H9 (cell line): ENCODE results near the gene OGFR. TPM values are rescaled to one million over a fixed set of nuclear protein-coding genes. Genes with fewer than 3 reads are reported as not detected.

Experiments
- DNase-seq: peaks from one replicate; pipeline ENCODE4 v3.0.0-alpha.2; 2017
- H2AFZ ChIP-seq: one replicate; pipeline ENCODE4 v1.6.1; 2013; ENCODE audit warnings: mild to moderate bottlenecking, low read length, control low read depth, moderate library complexity
- H2AK5ac ChIP-seq: 2 replicates; pipeline ENCODE4 v1.6.1; 2013; ENCODE audit warnings: low read length, control low read depth, mixed read lengths; ENCODE audit not compliant: insufficient read length
- H2BK120ac ChIP-seq: one replicate; pipeline ENCODE4 v1.6.1; 2013; ENCODE audit warnings: low read depth, mild to moderate bottlenecking, low read length, control low read depth, inconsistent platforms; ENCODE audit not compliant: poor library complexity, severe bottlenecking
- H2BK12ac ChIP-seq: 2 replicates; pipeline ENCODE4 v1.6.1; 2013; ENCODE audit warnings: low read length, control low read depth, mixed read lengths, low read depth; ENCODE audit not compliant: insufficient read length
- H2BK15ac ChIP-seq: 2 replicates; pipeline ENCODE4 v1.6.1; 2013; ENCODE audit warnings: low read depth, low read length, control low read depth
- H2BK20ac ChIP-seq: one replicate; pipeline ENCODE4 v1.6.1; 2013; ENCODE audit warnings: low read depth, mild to moderate bottlenecking, low read length, control low read depth, inconsistent platforms; ENCODE audit not compliant: poor library complexity, severe bottlenecking
- H2BK5ac ChIP-seq: 2 replicates; pipeline ENCODE4 v1.6.1; 2013; ENCODE audit warnings: low read length, control low read depth, mixed read lengths; ENCODE audit not compliant: insufficient read length
- H3K14ac ChIP-seq: 2 replicates; pipeline ENCODE4 v1.6.1; 2013; ENCODE audit warnings: low read length, control low read depth; ENCODE audit not compliant: insufficient read depth
- H3K18ac ChIP-seq: 2 replicates; pipeline ENCODE4 v1.6.1; 2013; ENCODE audit warnings: low read depth, mild to moderate bottlenecking, mixed read lengths, low read length, control low read depth; ENCODE audit not compliant: insufficient read length
- H3K23ac ChIP-seq: 2 replicates; pipeline ENCODE4 v1.6.1; 2013; ENCODE audit warnings: low read length, control low read depth, mixed read lengths, low read depth; ENCODE audit not compliant: insufficient read length
- H3K23me2 ChIP-seq: 2 replicates; pipeline ENCODE4 v1.6.1; 2013; ENCODE audit warnings: low read depth, mild to moderate bottlenecking, mixed read lengths, low read length, control low read depth; ENCODE audit not compliant: insufficient read length, poor library complexity, severe bottlenecking
- H3K27ac ChIP-seq: 2 replicates; pipeline ENCODE4 v1.5.1; 2013; ENCODE audit warnings: low read length, control low read depth, mixed read lengths, low read depth; ENCODE audit not compliant: insufficient read length
- H3K27me3 ChIP-seq: 2 replicates; pipeline ENCODE4 v1.6.1; 2013; ENCODE audit warnings: low read length, control low read depth, inconsistent platforms; ENCODE audit not compliant: insufficient read depth
- H3K4ac ChIP-seq: 2 replicates; pipeline ENCODE4 v1.6.1; 2013; ENCODE audit warnings: low read depth, mild to moderate bottlenecking, control low read depth, inconsistent platforms, low read length, moderate library complexity
- H3K4me1 ChIP-seq: 2 replicates; pipeline ENCODE4 v1.6.1; 2013; ENCODE audit warnings: low read length, control low read depth, inconsistent platforms; ENCODE audit not compliant: insufficient read depth
- H3K4me2 ChIP-seq: 2 replicates; pipeline ENCODE4 v1.6.1; 2013; ENCODE audit warnings: low read length, control low read depth, mixed read lengths; ENCODE audit not compliant: insufficient read length, insufficient read depth
- H3K56ac ChIP-seq: 2 replicates; pipeline ENCODE4 v1.6.1; 2013; ENCODE audit warnings: low read depth, mild to moderate bottlenecking, mixed read lengths, low read length, control low read depth; ENCODE audit not compliant: insufficient read length
- H3K79me1 ChIP-seq: 2 replicates; pipeline ENCODE4 v1.6.1; 2013; ENCODE audit warnings: low read depth, mild to moderate bottlenecking, moderate library complexity, low read length, control low read depth, inconsistent platforms; ENCODE audit not compliant: insufficient read depth, poor library complexity, severe bottlenecking
- H3K79me2 ChIP-seq: 2 replicates; pipeline ENCODE4 v1.6.1; 2013; ENCODE audit warnings: low read length, control low read depth, inconsistent platforms; ENCODE audit not compliant: insufficient read depth
- H3K9ac ChIP-seq: 2 replicates; pipeline ENCODE4 v1.6.1; 2013; ENCODE audit warnings: low read length, control low read depth, mixed read lengths; ENCODE audit not compliant: insufficient read length; ENCODE audit errors: extremely low read depth
- H3K9me3 ChIP-seq: one replicate; pipeline ENCODE4 v1.6.1; 2013; ENCODE audit warnings: low read depth, low read length, inconsistent platforms; ENCODE audit not compliant: control insufficient read depth
- H3T11ph ChIP-seq: one replicate; pipeline ENCODE4 v1.6.1; 2013; ENCODE audit warnings: mild to moderate bottlenecking, low read length, control low read depth, inconsistent platforms
- H4K20me1 ChIP-seq: one replicate; pipeline ENCODE4 v1.6.1; 2013; ENCODE audit not compliant: control insufficient read depth, insufficient read length, insufficient read depth
- H4K5ac ChIP-seq: 2 replicates; pipeline ENCODE4 v1.6.1; 2013; ENCODE audit warnings: low read depth, mild to moderate bottlenecking, mixed read lengths, low read length, control low read depth; ENCODE audit not compliant: insufficient read length
- H4K8ac ChIP-seq: replicated peaks from 2 replicates; pipeline ENCODE4 v1.6.1; 2013; ENCODE audit warnings: low read length, control low read depth, mixed read lengths, low read depth; ENCODE audit not compliant: insufficient read length
- H4K91ac ChIP-seq: 2 replicates; pipeline ENCODE4 v1.6.1; 2013; ENCODE audit warnings: low read depth, mild to moderate bottlenecking, moderate library complexity, mixed read lengths, low read length, control low read depth; ENCODE audit not compliant: insufficient read length
- H3K27ac Mint-ChIP-seq, 3 experiments: 2 replicates in 2 of 3; 3 replicates in 1 of 3; pipeline ENCODE4 v1.8.0; 2020 to 2021; ENCODE audit warnings: mixed read lengths in 3 of 3, mild to moderate bottlenecking in 1 of 3, moderate library complexity in 1 of 3
- H3K27me3 Mint-ChIP-seq: 2 replicates; pipeline ENCODE4 v1.8.0; 2021; ENCODE audit warnings: low read depth, mild to moderate bottlenecking, moderate library complexity, mixed read lengths
- H3K36me3 Mint-ChIP-seq, 3 experiments: 2 replicates in 2 of 3; 3 replicates in 1 of 3; pipeline ENCODE4 v1.8.0; 2020 to 2021; ENCODE audit warnings: low read depth in 3 of 3, mixed read lengths in 3 of 3; ENCODE audit not compliant: insufficient read depth in 1 of 3
- H3K4me1 Mint-ChIP-seq, 2 experiments: 2 replicates each; pipeline ENCODE4 v1.8.0; 2020; ENCODE audit warnings: mixed read lengths in 2 of 2
- H3K4me3 Mint-ChIP-seq, 2 experiments: 2 replicates in 1 of 2; 3 replicates in 1 of 2; pipeline ENCODE4 v1.8.0; 2020 to 2021; ENCODE audit warnings: mild to moderate bottlenecking in 2 of 2, mixed read lengths in 2 of 2, moderate library complexity in 1 of 2
- H3K9me3 Mint-ChIP-seq, 2 experiments: 2 replicates in 1 of 2; 3 replicates in 1 of 2; pipeline ENCODE4 v1.8.0; 2020; ENCODE audit warnings: mild to moderate bottlenecking in 2 of 2, mixed read lengths in 2 of 2, moderate library complexity in 1 of 2
- CTCF ChIP-seq: fragments of 200-600 bp; sonication (generic); conservative IDR thresholded peaks from 3 replicates; pipeline ENCODE4 v1.8.0; 2021; ENCODE audit warnings: antibody characterized with exemption, mild to moderate bottlenecking
- WGBS: extraction: QIAGEN DNeasy Blood & Tissue Kit; methylation state at CpG from one replicate; pipeline ENCODE4 v1.1.7; 2013; ENCODE audit warnings: missing lambda C conversion rate, low lambda C conversion rate, mixed read lengths; ENCODE audit not compliant: insufficient read length; ENCODE audit errors: extremely low coverage; 5-methylcytosine and 5-hydroxymethylcytosine counted together
- total RNA-seq: library from RNA; stranded (reverse); gene quantifications from 2 replicates; pipeline ENCODE4 v1.2.1, GENCODE V29; 2021

The OGFR gene
- total RNA-seq, 1 experiment from 2014 or later, result 33.1 TPM

GRCh38 chr20:62812181-62812906 lies 7.7 kb downstream of the OGFR start:
- no peak overlapping the region for H2BK15ac ChIP-seq
- no peak overlapping the region for H3K4ac ChIP-seq
- H2BK12ac ChIP-seq, result no peak overlapping the region
- H3K27ac ChIP-seq, result no peak overlapping the region
- no peaks in the 10 kb centered on the region for H3K79me1 ChIP-seq
- H3K18ac ChIP-seq, result no peak overlapping the region
- no peak overlapping the region for H3K56ac ChIP-seq
- no CpG with 5 or more reads among the region's 43 CpGs for WGBS
- H2BK5ac ChIP-seq, result no peak overlapping the region
- H4K20me1 ChIP-seq, result no peaks in the 10 kb centered on the region
- H3K14ac ChIP-seq, result no peak overlapping the region
- no peak overlapping the region for H2AFZ ChIP-seq
- H3K27me3 Mint-ChIP-seq, result peaks cover 5% of the 10 kb centered on the region
- no peak overlapping the region for H2BK120ac ChIP-seq
- peaks cover 13 to 14% of the 10 kb centered on the region in 2 experiments for H3K4me1 Mint-ChIP-seq
- peaks cover 1 to 28% (median 27%) of the 10 kb centered on the region in 3 experiments; a peak in 6 of 7 replicates for H3K36me3 Mint-ChIP-seq
- no peak overlapping the region for H4K5ac ChIP-seq
- no peaks in the 10 kb centered on the region for H3K27me3 ChIP-seq
- H3K4me3 Mint-ChIP-seq, result 0 out of 5 replicates have a peak overlapping the region, but pooled peaks of 1 of the 2 experiments have one; percentile 23
- H3K9me3 Mint-ChIP-seq, result no peaks in the 10 kb centered on the region
- H3K23me2 ChIP-seq, result peaks cover 12% of the 10 kb centered on the region
- no peaks in the 10 kb centered on the region for H3K79me2 ChIP-seq
- H2AK5ac ChIP-seq, result no peak overlapping the region
- H3K4me2 ChIP-seq, result no peak overlapping the region
- no peak overlapping the region for H2BK20ac ChIP-seq
- H3K4me1 ChIP-seq, result no peaks in the 10 kb centered on the region; the same call in 1 of the 2 replicates
- no peak overlapping the region for H3T11ph ChIP-seq
- TF ChIP-seq CTCF, result no peak
- H3K23ac ChIP-seq, result no peak overlapping the region
- DNase-seq, result no peak
- no peaks in the 10 kb centered on the region for H3K9me3 ChIP-seq
- H4K91ac ChIP-seq, result no peak overlapping the region
- no peak overlapping the region for H3K9ac ChIP-seq
- no peak overlapping the region for H3K27ac Mint-ChIP-seq
- H4K8ac ChIP-seq, result no peak overlapping the region
